Neural progenitor cell (in vitro differentiated cells): ENCODE measurements around the gene CHTOP.

Experiments used
- CTCF ChIP-seq: fragments of 200-600 bp; sonication (generic); IDR thresholded peaks from 2 replicates; pipeline ENCODE4 v1.5.1; 2017; ENCODE audit warnings: antibody characterized with exemption, mild to moderate bottlenecking
- EZH2 ChIP-seq: fragments of 200-600 bp; sonication (generic); IDR thresholded peaks from 2 replicates; pipeline ENCODE4 v1.6.1; 2017; ENCODE audit warnings: antibody characterized with exemption, mild to moderate bottlenecking, moderate library complexity

- no peak for TF ChIP-seq CTCF
- TF ChIP-seq EZH2, result no peak
Observed at GRCh38 chr1:153647346-153647714, 13.5 kb downstream of the CHTOP start.
